Activated CD8-positive, alpha-beta memory T cell treated with anti-CD3 and anti-CD28 coated beads for 36 hours (primary cell): ENCODE measurements around the gene SEZ6. TPM values are rescaled to one million over a fixed set of nuclear protein-coding genes. Genes with fewer than 3 reads are reported as not detected.

ENCODE experiments used
- CTCF ChIA-PET: fragments of 350-600 bp; sonication (Branson Sonifier 250); formaldehyde crosslinking; loops from one replicate; lab custom pipeline; 2021; ENCODE audit warnings: antibody characterized with exemption; lab: Charles Lee
- POLR2A ChIA-PET: fragments of 350-600 bp; sonication (Branson Sonifier 250); formaldehyde crosslinking; loops from one replicate; lab custom pipeline; 2021; ENCODE audit warnings: antibody characterized with exemption; lab: Charles Lee
- total RNA-seq, 2 experiments: library from RNA; stranded (reverse); gene quantifications; one replicate each; pipeline ENCODE4 v1.2.3, GENCODE V29; 2021

Gene SEZ6
- total RNA-seq, 2 experiments from 2014 or later: not detected

- POLR2A ChIA-PET: no interaction called here
- CTCF ChIA-PET: interaction anchor here (1.6 kb wide), 1 partner anchor 101 kb away, joined by 3 read pairs; no protein-coding TSS in a partner anchor
These were observed 4.8 kb upstream of the SEZ6 start for GRCh38 chr17:29010586-29010985.

GRCh38 chr17:29010129-29010528, 4.3 kb upstream of the SEZ6 start:
- CTCF ChIA-PET: interaction anchor here (1.6 kb wide), 1 partner anchor 101 kb away, joined by 3 read pairs; no protein-coding TSS in a partner anchor

GRCh38 chr17:29008591-29008990, 2.8 kb upstream of the SEZ6 start:
- ChIA-PET POLR2A (no interaction called here), CTCF (no interaction called here)

More at GRCh38 chr17:29010129-29010528, 4.3 kb upstream of the SEZ6 start:
- POLR2A ChIA-PET: interaction anchor here (0.6 kb wide), 1 partner anchor 16 kb away, joined by 3 read pairs; no protein-coding TSS in a partner anchor

- ChIA-PET POLR2A (no interaction called here), CTCF (interaction anchor here (1.4 kb wide), 1 partner anchor 109 kb away, joined by 3 read pairs; no protein-coding TSS in a partner anchor)
These were observed 2.1 kb upstream of the SEZ6 start for GRCh38 chr17:29007860-29008455.

DNA sequence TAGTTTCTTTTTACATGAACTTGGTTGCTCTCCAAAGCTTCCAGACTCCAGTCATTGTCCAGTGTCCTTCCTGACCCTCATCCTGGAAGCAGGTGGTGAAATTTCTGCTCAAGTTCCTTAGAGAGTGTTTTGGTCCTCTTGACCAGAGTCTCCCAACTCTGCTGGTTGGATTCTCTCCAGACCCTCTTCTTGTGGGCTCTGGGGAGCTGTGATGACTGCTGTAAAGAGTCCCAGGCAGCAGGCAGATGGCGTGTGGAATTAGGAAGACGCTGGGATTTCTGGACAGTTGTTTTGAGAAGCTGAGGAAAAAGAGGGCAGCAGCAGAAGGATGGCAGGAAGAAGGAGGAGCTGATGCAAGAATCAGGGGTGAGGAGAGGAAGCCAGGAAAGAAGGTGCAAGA, 1.6 kb upstream of the SEZ6 start:
- ChIA-PET CTCF (interaction anchor here (1.4 kb wide), 1 partner anchor 110 kb away, joined by 3 read pairs; no protein-coding TSS in a partner anchor), POLR2A (no interaction called here)

DNA sequence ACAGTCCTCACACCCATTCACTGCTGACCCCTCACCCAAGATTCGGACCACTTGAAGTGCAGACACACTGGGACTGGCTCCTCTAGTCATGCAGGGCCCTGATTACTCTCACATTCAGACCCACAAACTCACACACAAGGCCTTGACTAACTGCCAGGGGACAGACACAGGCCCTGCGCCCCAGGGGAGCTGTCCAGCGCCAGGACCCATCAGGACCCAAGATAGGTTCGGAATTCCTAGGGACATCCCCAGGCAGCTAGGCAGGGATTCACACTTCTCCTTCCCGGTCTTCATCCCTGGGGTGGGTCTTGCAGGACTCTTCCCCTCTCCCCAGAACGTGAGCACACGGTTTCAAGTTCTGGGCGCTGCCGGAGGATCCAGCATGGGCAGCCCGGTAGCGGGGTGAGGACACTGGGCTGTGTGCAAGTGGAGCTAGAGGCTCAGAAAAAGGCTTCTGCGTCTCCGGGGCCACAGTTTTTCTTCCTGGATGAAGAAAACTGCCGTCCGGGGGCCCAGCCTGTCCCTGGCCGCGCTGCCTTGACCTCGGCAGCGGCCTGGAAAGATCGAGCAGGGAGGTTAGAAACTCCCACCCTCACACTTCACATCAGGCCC, 1.6 kb downstream of the SEZ6 start:
- ChIA-PET POLR2A (no interaction called here), CTCF (no interaction called here)

DNA sequence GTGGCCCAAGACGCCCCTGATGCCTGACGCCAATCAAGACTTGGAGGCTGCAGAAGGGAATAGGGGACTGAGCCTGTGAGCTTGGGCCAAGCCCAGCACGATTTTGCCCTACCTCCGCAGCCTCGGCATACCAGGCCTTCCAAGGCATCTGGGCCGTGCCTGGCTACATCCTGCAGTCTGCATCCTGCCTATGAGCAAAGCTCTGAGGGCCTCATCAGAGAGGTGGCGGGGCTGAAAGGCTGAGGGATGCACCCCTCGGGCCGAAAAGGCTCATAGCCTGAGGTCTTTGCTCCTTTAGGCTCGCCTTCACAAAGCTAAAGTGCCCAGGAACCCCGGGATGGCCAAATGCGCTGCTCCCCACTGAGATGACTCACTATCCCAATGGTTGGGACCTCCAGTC, 2.5 kb downstream of the SEZ6 start:
- ChIA-PET CTCF (interaction anchor here (2.0 kb wide), 1 partner anchor 38 kb away, joined by 5 read pairs; no protein-coding TSS in a partner anchor), POLR2A (no interaction called here)

DNA sequence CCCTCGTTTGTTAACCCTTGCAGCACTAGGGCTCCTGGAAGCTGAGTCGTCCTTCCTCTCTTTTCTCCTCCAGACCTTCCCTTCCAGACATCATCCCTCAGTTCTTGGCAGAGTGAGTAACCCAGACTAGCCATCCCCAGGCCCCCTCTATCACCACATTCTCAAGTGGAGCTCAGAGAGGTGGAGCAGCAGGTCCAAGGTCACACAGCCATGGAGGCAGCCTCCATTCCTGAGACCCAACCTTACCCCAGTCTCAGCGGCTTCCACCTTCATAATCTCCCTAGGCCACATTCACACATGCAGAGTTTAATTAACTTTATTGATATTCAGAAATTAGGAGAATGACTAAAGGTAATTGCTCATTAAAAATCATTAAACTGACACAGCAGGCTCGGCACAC, 3.0 kb downstream of the SEZ6 start:
- CTCF ChIA-PET: interaction anchor here (2.0 kb wide), 1 partner anchor 37 kb away, joined by 5 read pairs; no protein-coding TSS in a partner anchor
- POLR2A ChIA-PET: no interaction called here

GRCh38 chr17:29000973-29001372, 4.9 kb downstream of the SEZ6 start:
- POLR2A ChIA-PET: no interaction called here

DNA sequence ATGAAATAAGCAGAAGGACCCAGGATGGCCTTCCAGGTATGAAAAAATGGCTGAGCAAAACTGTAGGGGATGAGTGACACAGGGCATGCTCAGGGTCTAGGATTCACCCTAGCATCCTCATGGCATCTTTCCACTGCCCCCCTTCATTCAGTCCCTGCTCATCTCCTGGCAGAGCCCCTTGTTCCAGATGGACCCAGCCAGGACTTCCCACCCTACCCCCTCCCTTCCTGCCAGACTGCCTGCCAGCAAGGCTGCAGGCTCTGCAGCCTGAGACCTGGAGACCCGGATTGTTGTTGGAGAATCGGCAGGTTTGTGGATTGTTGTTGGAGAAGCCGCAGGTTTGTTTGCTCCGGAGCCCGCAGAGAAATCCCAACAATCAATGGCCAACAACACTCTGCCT, 6.6 kb downstream of the SEZ6 start:
- ChIA-PET POLR2A (no interaction called here), CTCF (no interaction called here)

More at GRCh38 chr17:29000973-29001372, 4.9 kb downstream of the SEZ6 start:
- CTCF ChIA-PET: interaction anchor here (0.7 kb wide), 1 partner anchor 8 kb away, joined by 4 read pairs; no protein-coding TSS in a partner anchor

GRCh38 chr17:28997806-28998205, 8.0 kb downstream of the SEZ6 start:
- ChIA-PET CTCF (no interaction called here), POLR2A (no interaction called here)

- POLR2A ChIA-PET: no interaction called here
- CTCF ChIA-PET: no interaction called here
These were observed 9.2 kb downstream of the SEZ6 start for GRCh38 chr17:28996554-28997096.

GRCh38 chr17:28993645-28994426, 12.0 kb downstream of the SEZ6 start:
- ChIA-PET POLR2A (interaction anchor here (0.7 kb wide), 1 partner anchor 16 kb away, joined by 3 read pairs; no protein-coding TSS in a partner anchor), CTCF (interaction anchor here (1.2 kb wide), 1 partner anchor 28 kb away, joined by 5 read pairs; no protein-coding TSS in a partner anchor)

DNA sequence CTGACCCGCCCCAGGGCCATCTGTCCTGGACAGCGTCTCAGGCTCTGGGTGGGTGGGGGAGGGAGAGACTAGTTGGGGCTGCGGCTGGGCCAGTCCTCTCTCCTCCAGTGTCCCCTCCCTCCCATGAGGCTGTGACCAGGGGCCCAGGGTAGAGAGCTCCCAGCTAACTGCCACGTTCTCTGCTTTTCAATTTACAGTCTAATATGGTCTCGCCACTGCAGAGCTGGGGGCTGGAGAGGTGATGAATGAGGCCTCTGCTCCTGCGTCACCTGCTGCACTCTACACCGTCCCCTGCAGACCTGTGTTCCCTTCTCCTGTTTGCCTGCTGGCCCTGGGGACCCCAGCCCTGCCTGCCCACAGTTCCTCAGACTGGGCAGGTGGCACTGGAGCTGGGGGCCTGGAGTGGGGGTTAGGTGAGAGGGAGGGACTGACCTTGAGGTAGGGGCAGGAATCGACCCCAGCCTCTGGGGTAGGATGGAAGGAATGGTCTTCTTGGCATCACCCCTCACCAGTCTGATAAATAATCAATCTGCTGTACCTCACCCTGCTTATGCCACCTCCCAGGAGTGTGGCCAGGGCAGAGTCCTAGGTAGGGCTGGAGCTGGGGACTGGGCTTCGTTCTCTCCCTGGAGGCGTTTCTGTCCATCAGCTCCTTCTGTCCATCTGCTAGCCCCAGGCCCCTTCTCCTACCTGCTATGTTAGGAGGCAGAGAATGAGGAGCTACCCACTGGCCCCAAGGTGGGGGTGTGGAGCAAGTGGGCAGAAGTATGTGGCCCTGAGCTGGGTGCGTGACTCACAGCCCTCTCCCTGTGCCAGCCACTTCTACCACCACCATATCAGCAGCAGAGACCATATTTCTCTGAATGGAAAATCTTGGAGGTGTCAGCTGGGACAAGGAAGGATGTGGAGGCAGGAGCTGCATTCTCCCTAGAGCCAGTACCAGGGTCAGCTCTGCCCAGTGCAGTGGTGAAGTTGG, 12.9 kb downstream of the SEZ6 start:
- ChIA-PET POLR2A (no interaction called here), CTCF (interaction anchor here (1.0 to 1.2 kb wide), 2 partner anchors 8 to 27 kb away, joined by 4 to 5 read pairs; no protein-coding TSS in a partner anchor)

- POLR2A ChIA-PET: no interaction called here
- CTCF ChIA-PET: interaction anchor here (1.0 kb wide), 1 partner anchor 9 kb away, joined by 4 read pairs; no protein-coding TSS in a partner anchor
These were observed 13.6 kb downstream of the SEZ6 start for GRCh38 chr17:28992185-28992584.

DNA sequence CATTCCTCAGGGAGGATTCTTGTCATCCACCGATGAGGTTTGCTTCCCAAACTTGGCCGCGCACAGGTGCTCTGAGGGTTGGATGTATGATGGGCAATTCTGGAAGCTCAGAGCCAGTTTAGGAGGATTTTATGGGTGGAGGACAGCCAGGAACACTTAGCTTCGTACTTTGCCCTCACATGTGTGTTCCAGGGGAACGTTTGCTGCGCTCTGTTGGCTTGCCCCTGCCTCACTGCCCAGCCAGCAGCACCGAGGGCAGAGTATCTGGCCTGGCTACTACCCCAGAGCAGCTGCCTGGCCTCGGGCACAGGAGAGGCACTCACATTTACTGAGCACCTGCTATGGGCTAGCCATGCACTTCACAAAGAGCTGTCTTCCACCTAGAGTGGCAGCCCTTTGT, 14.1 kb downstream of the SEZ6 start:
- CTCF ChIA-PET: no interaction called here
- POLR2A ChIA-PET: no interaction called here

DNA sequence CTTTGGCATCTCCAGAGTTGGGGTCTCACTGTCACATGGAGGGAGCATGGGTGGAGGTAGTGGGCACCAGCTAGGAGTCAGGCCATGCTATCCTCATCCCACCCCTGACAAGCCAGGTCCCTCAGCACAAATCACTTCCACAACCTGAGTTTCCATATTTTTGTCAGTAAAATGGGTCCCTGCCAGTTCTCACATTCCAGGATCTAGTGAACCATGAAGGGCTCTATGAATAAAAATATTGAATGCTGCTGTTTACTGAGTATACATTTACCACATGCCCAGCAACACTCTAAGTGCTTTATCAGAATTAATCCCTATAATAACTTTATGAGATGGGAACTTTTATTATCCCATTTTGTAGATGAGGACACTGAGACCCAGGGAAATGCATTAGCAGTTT, 16.8 kb downstream of the SEZ6 start:
- ChIA-PET POLR2A (no interaction called here), CTCF (no interaction called here)

GRCh38 chr17:28988475-28988874, 17.4 kb downstream of the SEZ6 start:
- POLR2A ChIA-PET: no interaction called here
- CTCF ChIA-PET: no interaction called here
